CD14-positive monocyte (primary cell): ENCODE measurements around the gene ERCC1. TPM values are rescaled to one million over a fixed set of nuclear protein-coding genes. Genes with fewer than 3 reads are reported as not detected.

Experiments
- DNase-seq, 3 donors: peaks; one replicate each; pipeline ENCODE4 v3.0.0-alpha.2; 2011 to 2022
- H2AFZ ChIP-seq: 2 replicates; pipeline ENCODE4 v1.6.0; 2012; ENCODE audit warnings: mild to moderate bottlenecking, low read depth, low read length, inconsistent platforms; ENCODE audit not compliant: insufficient read depth, poor library complexity, severe bottlenecking
- H3K27ac ChIP-seq, 2 donors: 1 replicate in 1 of 2; 2 replicates in 1 of 2; pipeline ENCODE4 v1.5.1; 2012 to 2013; ENCODE audit warnings: low read length in 2 of 2, control low read depth in 1 of 2, inconsistent platforms in 1 of 2, low read depth in 1 of 2, mild to moderate bottlenecking in 1 of 2
- H3K27me3 ChIP-seq, 2 donors: one replicate each; pipeline versions ENCODE4 v1.6.0 to v1.6.1; 2011 to 2013; ENCODE audit warnings: low read length in 2 of 2; ENCODE audit not compliant: control insufficient read depth in 2 of 2, insufficient read depth in 2 of 2
- H3K36me3 ChIP-seq, 2 donors: replicated peaks in 1 of 2; 1 replicate in 1 of 2; 2 replicates in 1 of 2; pipeline versions ENCODE4 v1.5.1 to v1.6.1; 2012 to 2013; ENCODE audit warnings: low read length in 2 of 2, control low read depth in 1 of 2, inconsistent platforms in 1 of 2, mild to moderate bottlenecking in 1 of 2; ENCODE audit not compliant: insufficient read depth in 2 of 2, control insufficient read depth in 1 of 2
- H3K4me1 ChIP-seq, 2 donors: 1 replicate in 1 of 2; 2 replicates in 1 of 2; pipeline versions ENCODE4 v1.5.1 to v1.6.1; 2012 to 2013; ENCODE audit warnings: low read length in 2 of 2, control low read depth in 1 of 2, inconsistent platforms in 1 of 2, mild to moderate bottlenecking in 1 of 2, moderate library complexity in 1 of 2; ENCODE audit not compliant: insufficient read depth in 2 of 2, control insufficient read depth in 1 of 2
- H3K4me2 ChIP-seq: replicated peaks from 2 replicates; pipeline ENCODE3; 2012; ENCODE audit warnings: low read length, moderate library complexity, mild to moderate bottlenecking; ENCODE audit not compliant: poor library complexity, severe bottlenecking; ENCODE audit errors: extremely low read depth
- H3K4me3 ChIP-seq, 3 experiments: fragments of 200-600 bp in 1 of 3; sonication (generic) in 1 of 3; replicated peaks in 1 of 3; 1 replicate in 2 of 3; 2 replicates in 1 of 3; pipeline ENCODE4 v1.5.1; 2011 to 2013; ENCODE audit warnings: low read length in 3 of 3, mild to moderate bottlenecking in 3 of 3, control low read depth in 2 of 3, low read depth in 2 of 3, inconsistent platforms in 1 of 3, moderate library complexity in 1 of 3
- H3K79me2 ChIP-seq: 2 replicates; pipeline ENCODE4 v1.6.0; 2012; ENCODE audit warnings: mild to moderate bottlenecking, control low read depth, inconsistent platforms, low read length, moderate library complexity; ENCODE audit not compliant: insufficient read depth
- H3K9ac ChIP-seq: 2 replicates; pipeline ENCODE4 v1.6.0; 2017; ENCODE audit warnings: low read length, mild to moderate bottlenecking; ENCODE audit not compliant: insufficient read depth, poor library complexity, severe bottlenecking
- H3K9me3 ChIP-seq, 2 donors: replicated peaks in 1 of 2; 1 replicate in 1 of 2; 2 replicates in 1 of 2; pipeline versions ENCODE4 v1.5.1 to v1.6.1; 2012 to 2013; ENCODE audit warnings: low read length in 2 of 2, control low read depth in 1 of 2; ENCODE audit not compliant: control insufficient read depth in 1 of 2, insufficient read depth in 1 of 2
- H4K20me1 ChIP-seq: 2 replicates; pipeline ENCODE4 v1.6.0; 2012; ENCODE audit warnings: mild to moderate bottlenecking, low read length, control low read depth, moderate library complexity; ENCODE audit not compliant: insufficient read depth
- H3K27ac Mint-ChIP-seq, 7 donors: one replicate each; pipeline ENCODE4 v1.8.0; 2020; ENCODE audit warnings: mild to moderate bottlenecking in 7 of 7, mixed read lengths in 7 of 7, moderate library complexity in 6 of 7, inconsistent platforms in 2 of 7
- H3K27me3 Mint-ChIP-seq, 3 donors: one replicate each; pipeline ENCODE4 v1.8.0; 2021 to 2022; ENCODE audit warnings: low read depth in 3 of 3, mild to moderate bottlenecking in 3 of 3, mixed read lengths in 3 of 3, moderate library complexity in 3 of 3, inconsistent platforms in 1 of 3
- H3K36me3 Mint-ChIP-seq, 2 donors: one replicate each; pipeline ENCODE4 v1.8.0; 2020; ENCODE audit warnings: mixed read lengths in 2 of 2, inconsistent platforms in 1 of 2, mild to moderate bottlenecking in 1 of 2
- H3K4me1 Mint-ChIP-seq: one replicate; pipeline ENCODE4 v1.8.0; 2020; ENCODE audit warnings: mild to moderate bottlenecking, mixed read lengths
- H3K4me3 Mint-ChIP-seq, 2 donors: one replicate each; pipeline ENCODE4 v1.8.0; 2020; ENCODE audit warnings: mild to moderate bottlenecking in 2 of 2, mixed read lengths in 2 of 2, moderate library complexity in 1 of 2
- H3K9me3 Mint-ChIP-seq, 7 donors: one replicate each; pipeline ENCODE4 v1.8.0; 2020 to 2022; ENCODE audit warnings: mixed read lengths in 7 of 7, mild to moderate bottlenecking in 6 of 7, moderate library complexity in 6 of 7, inconsistent platforms in 2 of 7
- WGBS: methylation state at CpG from one replicate; pipeline ENCODE4 v1.1.5; 2013; ENCODE audit warnings: missing lambda C conversion rate; ENCODE audit not compliant: insufficient coverage; 5-methylcytosine and 5-hydroxymethylcytosine counted together
- intact Hi-C, 2 donors: fragments of 100-400 bp; cut with micrococcal nuclease; formaldehyde crosslinking; loops; one replicate each; pipeline versions ENCODE4 v1.15.0 to v1.15.1; 2023
- polyA plus RNA-seq, 3 donors: library from polyadenylated mRNA; depleted of rRNA in 1 of 3; unstranded in 2 of 3; stranded (reverse) in 1 of 3; fragments of 300-500 nt in 2 of 3; fragments of >200 nt in 1 of 3; fragmentation: Illumina TruSeq in 2 of 3; gene quantifications; 1 replicate in 2 of 3; 2 replicates in 1 of 3; pipeline ENCODE4 v1.2.3, GENCODE V29; 2012 to 2021
- TF ChIP-seq, protein P1 (sequence below): fragments of 200-600 bp; IDR thresholded peaks from one replicate; pipeline ENCODE4 v1.8.0; 2022; ENCODE audit warnings: antibody characterized with exemption, mild to moderate bottlenecking

Gene ERCC1
- polyA plus RNA-seq, 3 donors, result 62.2 to 78.2 (median 74.6) TPM

DNA sequence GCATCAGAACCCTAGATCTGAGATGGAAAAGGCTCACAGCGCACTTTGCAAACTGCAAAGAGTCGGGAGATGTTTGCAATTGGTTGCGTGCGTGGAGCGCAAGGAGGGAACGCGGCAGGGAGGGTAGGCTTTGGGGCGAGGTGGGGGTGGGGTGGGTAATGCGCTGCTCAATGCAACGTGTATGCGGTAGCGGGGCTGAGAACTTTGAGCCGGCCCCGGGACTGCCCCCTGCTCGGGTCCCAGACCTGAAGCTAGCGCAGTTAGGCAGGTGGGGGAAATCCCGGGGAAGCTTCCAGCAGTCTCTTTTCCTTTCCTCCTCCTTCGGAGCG lies 45.0 kb upstream of the ERCC1 start:
- Mint-ChIP-seq H3K27ac (peak overlapping the region; percentile 90 to 97 (median 96)), H3K9me3 (peaks cover 10 to 58% (median 34%) of the 10 kb centered on the region in 7 donors), H3K4me1 (peaks cover 45% of the 10 kb centered on the region), H3K4me3 (peak overlapping the region; percentile 99), H3K27me3 (peaks cover 49 to 72% (median 70%) of the 10 kb centered on the region in 3 donors), H3K36me3 (peaks cover 38 to 44% of the 10 kb centered on the region in 2 donors)
- Histone ChIP-seq H3K9me3 (peaks cover 0 to 12% of the 10 kb centered on the region in 2 donors), H3K9ac (peak overlapping the region; percentile 96), H3K27me3 (peaks cover 21 to 39% of the 10 kb centered on the region in 2 donors), H2AFZ (no peak overlapping the region), H3K4me2 (peak overlapping the region; percentile 81), H3K79me2 (no peaks in the 10 kb centered on the region), H4K20me1 (peaks cover 59% of the 10 kb centered on the region), H3K36me3 (peaks cover 0 to 9% of the 10 kb centered on the region in 2 donors), H3K4me3 (peak overlapping the region; percentile 84 to 98 (median 87)), H3K27ac (peak overlapping the region; percentile 88 to 96), H3K4me1 (peaks cover 34 to 39% of the 10 kb centered on the region in 2 donors)
- intact Hi-C loops, result no loop called here
- TF ChIP-seq, protein P1, sequence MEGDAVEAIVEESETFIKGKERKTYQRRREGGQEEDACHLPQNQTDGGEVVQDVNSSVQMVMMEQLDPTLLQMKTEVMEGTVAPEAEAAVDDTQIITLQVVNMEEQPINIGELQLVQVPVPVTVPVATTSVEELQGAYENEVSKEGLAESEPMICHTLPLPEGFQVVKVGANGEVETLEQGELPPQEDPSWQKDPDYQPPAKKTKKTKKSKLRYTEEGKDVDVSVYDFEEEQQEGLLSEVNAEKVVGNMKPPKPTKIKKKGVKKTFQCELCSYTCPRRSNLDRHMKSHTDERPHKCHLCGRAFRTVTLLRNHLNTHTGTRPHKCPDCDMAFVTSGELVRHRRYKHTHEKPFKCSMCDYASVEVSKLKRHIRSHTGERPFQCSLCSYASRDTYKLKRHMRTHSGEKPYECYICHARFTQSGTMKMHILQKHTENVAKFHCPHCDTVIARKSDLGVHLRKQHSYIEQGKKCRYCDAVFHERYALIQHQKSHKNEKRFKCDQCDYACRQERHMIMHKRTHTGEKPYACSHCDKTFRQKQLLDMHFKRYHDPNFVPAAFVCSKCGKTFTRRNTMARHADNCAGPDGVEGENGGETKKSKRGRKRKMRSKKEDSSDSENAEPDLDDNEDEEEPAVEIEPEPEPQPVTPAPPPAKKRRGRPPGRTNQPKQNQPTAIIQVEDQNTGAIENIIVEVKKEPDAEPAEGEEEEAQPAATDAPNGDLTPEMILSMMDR, result no peak
- no peak for DNase-seq
- 0% methylated on average over 14 of the region's 19 CpGs for WGBS

DNA sequence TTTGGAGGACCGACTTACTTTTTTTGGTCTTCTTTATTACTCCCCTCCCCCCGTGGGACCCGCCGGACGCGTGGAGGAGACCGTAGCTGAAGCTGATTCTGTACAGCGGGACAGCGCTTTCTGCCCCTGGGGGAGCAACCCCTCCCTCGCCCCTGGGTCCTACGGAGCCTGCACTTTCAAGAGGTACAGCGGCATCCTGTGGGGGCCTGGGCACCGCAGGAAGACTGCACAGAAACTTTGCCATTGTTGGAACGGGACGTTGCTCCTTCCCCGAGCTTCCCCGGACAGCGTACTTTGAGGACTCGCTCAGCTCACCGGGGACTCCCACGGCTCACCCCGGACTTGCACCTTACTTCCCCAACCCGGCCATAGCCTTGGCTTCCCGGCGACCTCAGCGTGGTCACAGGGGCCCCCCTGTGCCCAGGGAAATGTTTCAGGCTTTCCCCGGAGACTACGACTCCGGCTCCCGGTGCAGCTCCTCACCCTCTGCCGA lies 44.5 kb upstream of the ERCC1 start:
- Mint-ChIP-seq H3K36me3 (peaks cover 33 to 39% of the 10 kb centered on the region in 2 donors), H3K4me3 (peak overlapping the region; percentile 99), H3K9me3 (peaks cover 10 to 53% (median 31%) of the 10 kb centered on the region in 7 donors), H3K27ac (peak overlapping the region; percentile 90 to 97 (median 96)), H3K4me1 (peaks cover 45% of the 10 kb centered on the region), H3K27me3 (peaks cover 43 to 66% (median 65%) of the 10 kb centered on the region in 3 donors)
- Histone ChIP-seq H3K27me3 (peaks cover 21 to 33% of the 10 kb centered on the region in 2 donors), H3K27ac (peak overlapping the region; percentile 88 to 96), H2AFZ (no peak overlapping the region), H3K4me3 (peak overlapping the region; percentile 84 to 98 (median 87)), H3K9me3 (peaks cover 0 to 12% of the 10 kb centered on the region in 2 donors), H3K36me3 (peaks cover 0 to 9% of the 10 kb centered on the region in 2 donors), H3K79me2 (no peaks in the 10 kb centered on the region), H3K4me1 (peaks cover 34 to 39% of the 10 kb centered on the region in 2 donors), H3K4me2 (peak overlapping the region; percentile 81), H3K9ac (peak overlapping the region; percentile 96), H4K20me1 (peaks cover 54% of the 10 kb centered on the region)
- peak in 1 of 3 donors; percentile 31 for DNase-seq
- WGBS, result under 1% methylated on average over 25 of the region's 31 CpGs
- intact Hi-C loops, result no loop called here
- TF ChIP-seq, protein P1, result no peak
